ENCODE measurements around the gene ALS2CL. TPM values are rescaled to one million over a fixed set of nuclear protein-coding genes. Genes with fewer than 3 reads are reported as not detected.

The ALS2CL gene
- total RNA-seq, 3 donors from 2014 or later (not counting 1 experiment from before 2014, with no cell fraction given), result 0.07 to 1.3 (median 0.70) TPM

GRCh38 chr3:46664971-46665762, 28.3 kb downstream of the ALS2CL start:
- Histone ChIP-seq H3K4me1 (ENCODE audit: control insufficient read depth, insufficient read depth, low read length) (no peaks in the 10 kb centered on the region), H3K36me3 (ENCODE audit: control insufficient read depth, insufficient read depth, low read length) (no peaks in the 10 kb centered on the region), H3K9me3 (ENCODE audit: control insufficient read depth, insufficient read depth, low read length) (no peaks in the 10 kb centered on the region), H3K4me3 (ENCODE audit: low read length) (no peak overlapping the region), H3K27me3 (ENCODE audit: control insufficient read depth, insufficient read depth, low read length) (no peaks in the 10 kb centered on the region), H3K27ac (ENCODE audit: low read length) (no peak overlapping the region)
- Mint-ChIP-seq H3K4me3 (no peak overlapping the region), H3K36me3 (no peaks in the 10 kb centered on the region), H3K9me3 (no peaks in the 10 kb centered on the region), H3K27me3 (ENCODE audit: low read depth in 2 of 2) (no peaks in the 10 kb centered on the region), H3K27ac (no peak overlapping the region), H3K4me1 (no peaks in the 10 kb centered on the region)
- TF ChIP-seq, protein P1, sequence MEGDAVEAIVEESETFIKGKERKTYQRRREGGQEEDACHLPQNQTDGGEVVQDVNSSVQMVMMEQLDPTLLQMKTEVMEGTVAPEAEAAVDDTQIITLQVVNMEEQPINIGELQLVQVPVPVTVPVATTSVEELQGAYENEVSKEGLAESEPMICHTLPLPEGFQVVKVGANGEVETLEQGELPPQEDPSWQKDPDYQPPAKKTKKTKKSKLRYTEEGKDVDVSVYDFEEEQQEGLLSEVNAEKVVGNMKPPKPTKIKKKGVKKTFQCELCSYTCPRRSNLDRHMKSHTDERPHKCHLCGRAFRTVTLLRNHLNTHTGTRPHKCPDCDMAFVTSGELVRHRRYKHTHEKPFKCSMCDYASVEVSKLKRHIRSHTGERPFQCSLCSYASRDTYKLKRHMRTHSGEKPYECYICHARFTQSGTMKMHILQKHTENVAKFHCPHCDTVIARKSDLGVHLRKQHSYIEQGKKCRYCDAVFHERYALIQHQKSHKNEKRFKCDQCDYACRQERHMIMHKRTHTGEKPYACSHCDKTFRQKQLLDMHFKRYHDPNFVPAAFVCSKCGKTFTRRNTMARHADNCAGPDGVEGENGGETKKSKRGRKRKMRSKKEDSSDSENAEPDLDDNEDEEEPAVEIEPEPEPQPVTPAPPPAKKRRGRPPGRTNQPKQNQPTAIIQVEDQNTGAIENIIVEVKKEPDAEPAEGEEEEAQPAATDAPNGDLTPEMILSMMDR (IDR thresholded peaks at IDR 0.05), result no peak
- WGBS (ENCODE audit: insufficient coverage), result 72% methylated on average over 22 of the region's 23 CpGs
- ATAC-seq, result no peak
- DNase-seq, result no peak
- intact Hi-C loops (cut with micrococcal nuclease), result no loop called here

GRCh38 chr3:46664188-46664970, 29.1 kb downstream of the ALS2CL start:
- Mint-ChIP-seq H3K27ac (no peak overlapping the region), H3K4me1 (no peaks in the 10 kb centered on the region)

DNA sequence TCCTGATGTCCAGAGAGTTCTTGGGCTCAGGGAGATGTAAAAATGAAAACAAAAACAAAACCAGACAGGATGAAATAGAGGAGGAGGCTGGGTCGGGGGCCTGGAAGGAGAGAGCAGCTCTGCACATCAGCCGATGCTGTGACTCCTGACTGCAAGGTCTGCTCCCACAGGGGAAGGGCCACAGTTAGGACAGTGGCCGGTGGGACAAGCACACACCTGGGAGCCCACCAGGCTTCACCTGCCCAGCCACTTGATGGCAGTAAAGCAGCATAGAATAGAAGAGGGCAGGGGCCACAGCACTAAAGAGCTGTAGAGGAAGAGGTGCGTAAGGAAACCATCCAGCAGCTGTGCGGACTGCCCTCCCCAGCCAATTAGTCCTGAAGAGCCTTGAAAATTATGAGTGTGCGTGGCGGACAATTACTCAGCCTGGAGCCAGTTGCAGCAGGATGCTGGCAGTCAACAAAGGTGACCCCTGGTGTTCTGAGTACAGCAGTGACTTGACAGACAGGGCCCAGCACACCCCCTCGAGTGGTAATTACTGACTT, 29.8 kb downstream of the ALS2CL start:
- TF ChIP-seq, protein P1 (IDR thresholded peaks at IDR 0.05), result no peak
- Histone ChIP-seq H3K27ac (ENCODE audit: low read length) (no peak overlapping the region), H3K9me3 (ENCODE audit: control insufficient read depth, insufficient read depth, low read length) (no peaks in the 10 kb centered on the region), H3K27me3 (ENCODE audit: control insufficient read depth, insufficient read depth, low read length) (no peaks in the 10 kb centered on the region), H3K36me3 (ENCODE audit: control insufficient read depth, insufficient read depth, low read length) (no peaks in the 10 kb centered on the region), H3K4me3 (ENCODE audit: low read length) (no peak overlapping the region), H3K4me1 (ENCODE audit: control insufficient read depth, insufficient read depth, low read length) (no peaks in the 10 kb centered on the region)
- DNase-seq (peak in 1 of 2 donors; percentile 21), ATAC-seq (no peak)
- Mint-ChIP-seq H3K27ac (no peak overlapping the region), H3K4me3 (no peak overlapping the region), H3K27me3 (ENCODE audit: low read depth in 2 of 2) (no peaks in the 10 kb centered on the region), H3K4me1 (no peaks in the 10 kb centered on the region), H3K9me3 (no peaks in the 10 kb centered on the region), H3K36me3 (no peaks in the 10 kb centered on the region)
- intact Hi-C loops (cut with micrococcal nuclease), result no loop called here
- 54% methylated on average over 8 of the region's 8 CpGs for WGBS (ENCODE audit: insufficient coverage)

More at GRCh38 chr3:46664188-46664970, 29.1 kb downstream of the ALS2CL start:
- no peaks in the 10 kb centered on the region for H3K9me3 Mint-ChIP-seq
- intact Hi-C loops (cut with micrococcal nuclease), result no loop called here
- no peaks in the 10 kb centered on the region for H3K36me3 ChIP-seq (ENCODE audit: control insufficient read depth, insufficient read depth, low read length)
- WGBS (ENCODE audit: insufficient coverage), result 88% methylated on average over 6 of the region's 6 CpGs
- H3K9me3 ChIP-seq (ENCODE audit: control insufficient read depth, insufficient read depth, low read length), result no peaks in the 10 kb centered on the region
- no peaks in the 10 kb centered on the region for H3K27me3 Mint-ChIP-seq (ENCODE audit: low read depth in 2 of 2)
- TF ChIP-seq, protein P1 (IDR thresholded peaks at IDR 0.05), result no peak
- no peak overlapping the region for H3K4me3 ChIP-seq (ENCODE audit: low read length)
- ATAC-seq (no peak), DNase-seq (no peak)
- H3K27ac ChIP-seq (ENCODE audit: low read length), result no peak overlapping the region
- H3K4me3 Mint-ChIP-seq, result no peak overlapping the region
- no peaks in the 10 kb centered on the region for H3K27me3 ChIP-seq (ENCODE audit: control insufficient read depth, insufficient read depth, low read length)
- H3K4me1 ChIP-seq (ENCODE audit: control insufficient read depth, insufficient read depth, low read length), result no peaks in the 10 kb centered on the region
- no peaks in the 10 kb centered on the region for H3K36me3 Mint-ChIP-seq
